Superior temporal gyrus (tissue), 1 donor: ENCODE measurements around the gene CTNNA3.
A peak's percentile ranks its signal among the peaks of the same experiment; 100 is the strongest.

Experiments
- DNase-seq: peaks from one replicate; pipeline ENCODE4 v3.0.0-alpha.2; 2016; ENCODE audit errors: extremely low spot score

Gene CTNNA3

GRCh38 chr10:66294538-66294937 is 1401.5 kb downstream of the CTNNA3 start:
- DNase-seq = no peak

- DNase-seq = no peak
These were observed 1403.1 kb downstream of the CTNNA3 start for GRCh38 chr10:66292922-66293321.

DNA sequence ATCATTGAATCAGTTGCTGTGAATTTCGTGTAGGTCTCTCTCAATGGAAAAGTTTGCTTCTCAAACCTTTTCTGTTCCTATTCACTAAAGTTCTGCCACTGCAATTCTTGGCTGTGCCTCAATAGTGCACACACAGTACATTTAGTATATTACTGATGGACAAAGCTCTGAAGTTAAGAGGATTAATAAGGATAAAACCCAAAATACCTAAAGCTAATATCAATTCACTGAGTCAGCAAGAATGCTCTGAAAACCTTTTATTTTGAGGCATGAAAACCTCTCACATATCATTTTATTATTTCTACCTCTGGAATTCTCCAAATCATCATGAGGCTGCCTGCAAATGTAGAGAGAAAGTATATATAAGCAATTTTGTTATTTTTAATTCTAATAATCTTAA is 1403.5 kb downstream of the CTNNA3 start:
- no peak for DNase-seq

GRCh38 chr10:66291133-66291532 is 1404.9 kb downstream of the CTNNA3 start:
- DNase-seq = no peak

DNA sequence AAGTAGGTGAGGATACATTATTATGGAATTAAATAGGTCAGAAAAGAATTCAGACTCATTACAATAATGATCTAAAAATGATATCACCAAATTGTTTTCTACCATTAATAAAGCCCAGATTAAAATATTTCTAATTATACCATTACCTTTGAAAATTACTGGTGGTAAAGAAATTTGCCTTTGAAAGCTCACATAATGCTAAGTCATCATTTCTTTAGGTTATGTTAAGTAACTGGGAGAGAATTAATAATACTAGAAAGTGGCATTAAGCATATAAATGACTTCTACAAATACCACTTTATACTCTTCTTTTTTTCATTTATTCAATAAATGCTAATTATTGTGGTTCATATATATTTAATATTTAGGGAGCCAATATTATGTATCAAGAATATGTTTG is 1411.4 kb downstream of the CTNNA3 start:
- DNase-seq = no peak

DNA sequence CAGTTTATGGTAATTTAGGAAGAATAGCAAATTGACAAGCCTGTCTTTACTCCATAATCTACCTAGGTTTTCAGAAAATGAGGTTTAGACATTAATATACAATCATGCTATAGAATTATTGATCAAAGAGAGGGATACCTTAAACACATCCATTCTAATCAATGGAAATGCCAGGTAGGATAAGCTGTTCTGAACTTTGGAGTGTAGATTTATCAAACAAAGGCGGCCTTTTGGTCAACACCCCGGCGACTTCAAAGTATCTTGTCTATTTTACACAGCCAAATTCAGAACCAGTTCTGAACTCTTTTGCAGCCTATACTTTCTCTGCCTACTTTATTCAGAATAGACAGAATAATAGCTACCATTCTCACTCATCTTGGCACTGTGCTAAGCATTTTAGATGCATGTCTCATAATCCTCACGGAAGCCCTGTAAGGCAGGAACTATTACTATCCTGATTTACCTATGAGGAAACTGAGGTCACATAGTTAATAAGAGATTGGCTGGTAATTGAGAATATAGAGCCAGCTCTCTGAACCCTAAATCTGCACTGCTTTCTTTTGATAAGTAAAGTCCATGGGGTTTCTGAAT is 1412.0 kb downstream of the CTNNA3 start:
- no peak for DNase-seq

DNA sequence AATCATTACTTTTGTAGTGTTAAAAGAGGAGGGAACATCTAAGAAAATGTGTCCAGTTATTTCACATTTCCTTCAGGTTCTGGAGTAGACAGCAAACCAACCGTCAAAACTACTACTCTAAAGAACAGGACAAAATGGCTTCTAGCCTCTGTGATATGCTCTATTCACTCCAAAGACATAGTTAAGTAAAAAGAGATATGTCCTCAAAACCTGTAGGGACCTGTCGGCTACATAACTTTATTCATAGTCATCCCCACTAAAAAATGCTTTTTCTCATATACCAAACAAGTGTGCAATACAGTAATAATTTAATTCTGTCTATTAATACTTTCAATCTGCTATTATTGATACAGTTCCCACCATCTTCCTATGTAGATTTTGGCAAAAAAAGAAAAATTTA is 1412.9 kb downstream of the CTNNA3 start:
- DNase-seq = no peak

DNA sequence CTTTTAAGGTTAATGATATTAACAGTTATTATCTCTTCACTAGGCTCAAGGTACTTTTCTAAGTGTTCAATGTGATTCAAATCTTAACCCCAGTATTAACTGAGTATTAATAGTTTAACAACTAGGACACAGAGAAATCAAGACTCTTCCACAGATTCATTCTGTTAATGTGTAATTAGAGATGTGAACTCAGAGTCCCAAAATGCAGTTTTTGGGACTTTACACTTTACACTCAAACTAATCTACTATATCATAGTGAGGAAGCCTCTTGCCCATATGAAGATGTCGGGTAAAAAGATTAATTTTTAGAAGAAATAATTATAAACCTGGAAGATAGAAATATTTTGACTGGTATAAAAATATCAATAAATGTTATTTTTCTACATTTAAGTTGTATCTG is 1414.7 kb downstream of the CTNNA3 start:
- no peak for DNase-seq

GRCh38 chr10:66277481-66277880 is 1418.5 kb downstream of the CTNNA3 start:
- DNase-seq = no peak

DNA sequence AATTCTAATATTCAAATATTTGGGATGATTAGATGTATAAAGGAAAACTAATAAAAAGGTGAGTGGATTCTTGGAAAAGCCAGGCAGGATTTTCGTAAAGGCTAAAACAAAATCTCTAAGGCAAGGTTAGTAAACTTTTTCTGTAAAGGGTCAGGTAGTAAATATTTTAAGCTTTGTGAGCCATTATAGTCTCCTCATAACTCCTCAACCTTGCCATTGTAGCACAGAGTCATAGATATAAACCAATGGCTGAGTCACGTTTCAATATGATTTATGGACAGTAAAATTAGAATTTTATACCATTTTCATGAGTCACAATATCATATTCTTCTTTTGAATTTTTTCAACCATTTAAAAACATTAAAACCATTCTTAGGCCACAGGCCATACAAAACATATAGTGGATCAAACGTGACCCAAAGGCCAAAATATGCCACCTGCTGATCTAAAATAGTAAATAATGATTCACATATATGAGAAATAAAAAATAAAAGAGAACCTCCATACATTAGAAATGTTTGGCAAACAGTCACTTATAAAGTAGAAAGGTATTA is 1422.0 kb downstream of the CTNNA3 start:
- no peak for DNase-seq

DNA sequence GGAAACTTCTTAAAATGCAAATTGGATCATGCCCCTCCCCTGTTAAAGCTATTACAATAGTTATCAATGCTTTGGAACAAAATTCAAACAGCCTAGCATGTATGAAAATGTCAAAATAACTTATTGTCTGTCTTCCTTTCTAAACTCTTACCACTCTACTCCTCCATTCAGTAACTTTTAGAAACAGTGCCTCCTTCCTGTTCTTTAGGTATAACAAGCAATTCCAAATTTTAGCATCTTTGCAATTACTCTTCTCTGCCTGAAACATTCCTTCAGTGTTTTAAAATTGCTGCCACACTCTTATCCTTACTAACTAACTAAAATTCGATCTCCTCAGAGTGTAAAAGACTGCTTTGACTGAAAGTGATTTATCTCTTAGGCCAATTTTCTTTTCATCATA is 1430.6 kb downstream of the CTNNA3 start:
- no peak for DNase-seq

DNA sequence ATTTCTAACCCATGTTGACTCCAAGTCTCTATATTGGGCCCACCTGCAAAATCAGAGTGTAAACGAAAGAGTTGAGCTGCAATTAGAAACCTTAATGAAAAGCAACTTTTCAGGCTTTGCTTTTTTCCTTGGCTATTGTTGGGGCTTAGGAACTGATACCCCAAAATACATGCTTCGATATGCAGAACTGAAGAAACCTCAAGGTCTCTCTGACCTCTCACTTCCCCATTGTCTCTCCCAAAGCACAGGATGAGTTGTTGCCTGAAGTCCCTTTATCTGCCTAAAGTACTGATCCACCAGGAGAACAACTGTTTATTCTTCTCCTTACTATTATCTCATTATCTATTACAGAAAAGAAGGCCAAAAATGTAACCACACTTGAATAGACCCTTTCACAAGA is 1436.2 kb downstream of the CTNNA3 start:
- DNase-seq = no peak

DNA sequence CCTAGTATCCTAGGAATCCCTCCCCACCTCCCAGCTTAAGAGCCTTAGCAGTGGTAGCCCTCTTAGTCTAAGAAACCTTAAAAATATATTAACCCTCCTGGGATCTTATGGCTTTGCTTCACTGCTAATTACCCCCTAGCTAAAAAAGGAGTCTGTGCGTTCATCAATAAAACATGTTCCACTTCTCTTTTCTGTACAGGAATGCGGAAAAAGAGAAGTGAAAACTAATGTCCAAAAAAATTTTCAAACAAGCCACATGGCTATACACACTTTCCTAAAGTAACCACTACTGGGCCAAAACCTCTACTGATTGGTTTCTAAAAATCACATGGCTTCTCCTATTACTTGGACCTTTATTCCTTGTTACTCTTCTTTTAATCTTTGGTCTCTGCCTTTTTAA is 1437.3 kb downstream of the CTNNA3 start:
- no peak for DNase-seq

DNA sequence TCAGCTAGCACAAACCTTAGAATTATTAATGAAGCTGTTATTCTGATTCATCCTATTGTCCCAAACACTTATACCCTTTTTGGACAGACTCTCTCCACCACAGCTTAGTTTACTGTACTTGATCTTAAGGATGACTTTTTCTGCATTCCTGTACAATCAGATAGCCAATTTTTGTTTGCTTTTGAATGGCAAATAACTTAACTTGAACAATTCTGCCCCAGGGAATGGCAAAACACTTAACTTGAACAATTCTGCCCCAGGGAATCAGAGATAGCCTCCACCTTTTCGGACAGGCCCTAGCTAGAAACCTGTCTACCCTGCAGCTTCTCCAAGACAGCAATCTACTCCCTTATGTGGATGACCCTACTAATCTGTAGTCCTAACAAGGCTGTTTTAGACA is 1438.2 kb downstream of the CTNNA3 start:
- DNase-seq = no peak

DNA sequence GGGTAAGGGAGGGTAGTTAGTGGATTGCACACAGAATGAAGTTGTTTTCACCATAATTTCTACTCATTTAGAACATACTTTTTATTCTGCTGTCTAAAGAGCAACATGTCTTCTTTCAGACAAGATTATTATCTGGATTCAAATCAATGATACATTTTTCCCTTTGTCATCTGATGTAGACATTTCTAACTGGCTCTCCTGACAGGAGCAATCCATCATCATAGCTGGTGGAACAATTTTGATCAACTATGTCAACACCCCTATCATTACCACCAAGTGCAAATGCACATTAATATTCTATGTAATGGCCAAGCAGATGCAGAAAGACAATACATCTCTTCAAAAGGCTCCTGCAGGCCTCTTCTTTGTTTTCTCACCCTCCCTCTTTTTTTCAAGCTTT is 1443.0 kb downstream of the CTNNA3 start:
- DNase-seq = peak; percentile 37

GRCh38 chr10:66246177-66246576 is 1449.8 kb downstream of the CTNNA3 start:
- DNase-seq = no peak

- DNase-seq = no peak
These were observed 1451.0 kb downstream of the CTNNA3 start for GRCh38 chr10:66244953-66245352.

DNA sequence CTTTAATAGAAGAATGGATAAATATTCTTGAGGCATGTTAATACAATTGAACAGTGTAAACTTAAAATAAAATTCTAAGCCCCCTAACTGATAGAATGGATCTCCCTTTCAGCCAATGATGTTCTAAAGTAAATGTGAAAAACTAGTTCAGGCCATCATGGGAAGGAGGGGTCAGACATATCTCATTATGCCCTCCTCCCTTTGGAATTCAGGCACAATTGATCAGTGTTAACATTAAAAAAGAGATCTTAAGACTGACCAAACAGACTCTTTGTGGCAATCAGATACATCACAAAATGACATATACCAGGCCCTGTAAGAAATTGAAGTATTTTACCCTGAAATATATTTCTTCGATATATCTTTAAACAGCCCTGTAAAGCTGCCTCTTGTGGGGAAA is 1453.1 kb downstream of the CTNNA3 start:
- no peak for DNase-seq

DNA sequence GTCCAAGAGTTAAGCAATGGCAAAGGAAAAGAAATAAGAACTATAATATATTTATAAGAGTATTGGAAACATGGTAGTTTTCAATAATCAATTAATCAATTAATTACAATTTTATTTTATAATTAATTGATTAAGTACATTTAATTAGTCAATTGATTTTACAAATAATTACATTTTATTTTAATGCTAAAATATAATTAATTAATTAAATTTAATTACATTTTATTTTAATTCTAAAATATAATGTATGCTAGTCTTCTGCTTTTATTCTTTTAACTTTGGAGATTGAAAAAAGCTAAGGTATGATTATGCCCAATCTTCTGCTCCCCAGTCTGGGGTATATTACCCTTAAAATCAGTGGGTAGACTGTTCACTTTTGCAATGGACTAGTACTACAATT is 1456.9 kb downstream of the CTNNA3 start:
- no peak for DNase-seq

DNA sequence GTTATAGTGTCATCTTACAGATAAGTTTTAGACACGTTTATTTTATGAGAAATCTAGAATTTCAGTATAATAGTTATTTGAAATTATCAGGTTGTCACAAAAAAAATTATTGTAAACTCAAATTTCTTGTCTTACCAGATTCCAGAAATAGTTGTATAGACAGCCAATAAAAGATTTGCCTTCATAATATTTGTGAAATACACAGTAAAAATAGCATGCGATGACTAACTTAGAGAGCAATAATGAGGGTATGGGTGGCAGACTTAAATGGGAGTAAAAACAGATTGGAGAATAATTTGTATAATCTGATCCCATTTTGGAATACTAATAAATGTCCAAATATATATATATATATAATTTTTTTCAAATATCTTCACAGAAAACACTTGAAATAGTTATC is 1457.7 kb downstream of the CTNNA3 start:
- DNase-seq = no peak

DNA sequence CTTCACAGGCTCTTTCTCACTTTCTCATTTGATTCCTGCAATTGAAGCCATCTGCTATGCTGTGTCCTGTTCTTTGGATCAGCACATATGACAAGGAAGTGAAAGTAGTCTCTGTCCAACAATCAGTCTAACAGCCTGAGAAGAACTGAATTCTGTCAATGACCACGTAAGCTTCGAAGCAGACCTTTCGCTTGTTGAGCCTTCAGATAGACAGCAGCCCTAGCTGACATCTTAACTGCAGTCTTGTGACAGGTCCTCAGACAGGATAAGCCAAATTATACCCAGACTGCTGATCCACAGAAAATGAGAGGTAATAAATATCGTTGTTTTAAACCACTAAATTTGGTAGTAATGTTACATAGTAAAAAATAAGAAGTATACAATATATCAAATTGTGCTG is 1461.1 kb downstream of the CTNNA3 start:
- no peak for DNase-seq

GRCh38 chr10:66228887-66229286 is 1467.1 kb downstream of the CTNNA3 start:
- DNase-seq = no peak

DNA sequence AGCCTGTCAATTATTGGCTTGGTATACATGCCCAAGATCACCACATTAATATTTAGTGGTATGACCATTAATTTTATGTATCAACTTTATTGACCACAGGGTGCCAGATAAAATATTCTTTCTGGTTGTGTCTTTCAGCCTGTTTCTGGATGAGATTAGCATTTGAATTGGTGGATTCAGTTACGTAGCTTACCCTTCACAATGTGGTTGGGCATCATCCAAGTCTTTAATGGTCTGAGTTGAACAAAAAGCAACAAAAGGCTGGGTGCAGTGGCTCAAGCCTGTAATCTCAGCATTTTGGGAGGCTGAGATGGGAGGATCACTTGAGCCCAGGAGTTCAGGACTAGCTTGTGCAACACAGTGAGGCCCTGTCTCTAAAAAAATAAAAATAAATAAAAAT is 1472.3 kb downstream of the CTNNA3 start:
- DNase-seq = no peak

DNA sequence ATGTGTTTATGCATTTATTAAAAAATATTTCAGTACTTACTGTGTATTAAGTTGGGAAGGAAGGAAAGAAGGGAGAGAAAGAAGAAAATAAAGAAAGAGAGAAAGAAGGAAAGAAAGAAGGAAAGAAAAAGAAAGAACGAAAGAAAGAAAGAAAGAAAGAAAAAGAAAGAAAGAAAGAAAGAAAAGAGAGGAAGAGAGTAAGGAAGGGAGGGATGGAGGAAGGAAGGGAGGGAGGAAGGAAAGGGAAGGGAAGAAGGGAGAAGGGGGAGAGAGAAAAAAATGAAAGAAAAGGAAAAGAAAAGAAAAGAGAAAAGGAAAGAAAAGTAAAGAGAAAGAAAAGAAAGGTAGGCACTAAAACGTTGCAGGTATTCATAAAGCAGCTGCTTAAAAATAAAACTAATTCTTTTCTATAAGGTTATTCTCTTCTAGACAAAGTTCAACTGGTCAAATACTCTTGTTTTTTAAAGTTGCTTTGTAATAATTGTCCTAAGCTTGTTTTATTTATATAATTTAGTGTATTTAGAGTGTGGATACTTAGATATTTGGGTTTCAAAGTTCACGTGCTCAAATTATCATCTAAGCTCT is 1473.4 kb downstream of the CTNNA3 start:
- no peak for DNase-seq
